Fibroblast of skin of right biceps (primary cell): ENCODE results near the gene MYO1A.
"Not testable (repeated sequence)": the region's sequence is repeated elsewhere in the genome, so short reads cannot be mapped to it uniquely, and the experiment has no call there.

Experiments
- DNase-seq: peaks from one replicate; pipeline ENCODE4 v3.0.0-alpha.2; 2013

MYO1A gene

DNA sequence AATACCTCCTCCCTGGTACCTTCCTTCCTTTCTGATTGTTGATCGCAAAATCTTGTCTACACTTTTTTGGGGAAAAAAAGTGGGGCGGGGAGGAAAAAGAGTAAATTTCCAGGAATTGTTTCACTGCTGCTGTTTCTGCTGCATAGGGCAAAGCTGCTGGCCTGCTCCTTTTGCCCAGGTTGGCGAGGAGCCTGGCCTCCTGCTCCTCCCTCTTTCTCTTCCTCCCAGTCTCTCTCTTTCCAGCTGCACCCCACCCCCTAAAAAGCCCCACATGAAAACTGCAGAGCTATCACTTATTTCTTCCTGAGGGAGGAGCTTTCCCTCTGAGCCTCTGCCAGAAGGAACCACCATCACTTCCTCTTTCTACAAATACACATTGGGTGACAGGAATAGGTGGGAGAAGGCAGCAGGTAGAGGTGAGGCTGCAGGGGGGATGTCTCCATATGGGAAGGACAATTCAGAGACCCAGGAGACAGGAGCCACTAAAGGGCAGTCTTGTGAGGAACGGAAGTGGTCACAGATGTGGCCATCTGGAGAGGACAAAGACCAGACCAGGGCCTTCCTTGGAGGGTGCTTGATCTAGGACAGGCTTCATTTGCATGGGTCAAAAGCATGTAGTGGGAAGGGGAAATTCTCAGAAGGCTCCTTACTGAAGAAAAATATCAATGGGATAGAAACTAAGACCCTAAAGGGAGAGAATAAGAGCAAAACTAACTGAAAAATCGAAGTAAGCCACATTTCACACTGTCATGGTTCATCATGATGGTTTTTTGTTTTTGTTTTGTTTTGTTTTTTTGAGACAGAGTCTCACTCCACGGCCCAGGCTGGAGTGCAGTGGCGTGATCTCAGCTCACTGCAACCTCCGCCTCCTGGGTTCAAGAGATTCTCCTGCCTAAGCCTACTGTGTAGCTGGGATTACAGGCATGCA is 58.3 kb downstream of the MYO1A start:
- DNase-seq: no peak

- DNase-seq: no peak
Measured at GRCh38 chr12:56990648-56991318, 59.1 kb downstream of the MYO1A start.

- peak; percentile 28 for DNase-seq
Measured at GRCh38 chr12:56989861-56990610, 59.9 kb downstream of the MYO1A start.

DNA sequence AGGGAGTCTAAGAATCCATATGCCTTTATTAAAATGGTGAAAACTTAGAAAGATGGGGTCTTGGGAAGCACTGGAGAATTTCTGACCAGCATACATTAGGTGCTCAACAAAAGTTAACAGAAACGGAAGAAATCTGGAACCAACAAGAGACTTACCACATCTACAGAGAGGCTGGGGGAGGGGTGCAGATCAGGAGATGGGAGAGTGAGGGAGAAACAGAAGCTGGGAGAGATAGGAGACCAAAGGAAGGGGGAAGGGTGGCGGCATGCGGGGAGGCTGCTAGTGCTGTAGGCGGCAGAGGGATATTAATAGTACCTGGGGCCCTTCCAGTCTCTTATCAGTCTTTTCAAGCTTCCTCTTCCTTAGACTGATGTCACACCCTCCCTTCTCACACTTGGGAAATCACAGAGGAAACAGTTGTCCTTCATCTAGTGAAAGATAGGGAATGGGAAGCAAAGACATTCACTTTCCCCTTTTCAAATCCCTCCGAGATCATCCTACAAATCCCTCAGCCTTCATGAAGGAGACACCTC is 61.7 kb downstream of the MYO1A start:
- DNase-seq: peak; percentile 26

DNA sequence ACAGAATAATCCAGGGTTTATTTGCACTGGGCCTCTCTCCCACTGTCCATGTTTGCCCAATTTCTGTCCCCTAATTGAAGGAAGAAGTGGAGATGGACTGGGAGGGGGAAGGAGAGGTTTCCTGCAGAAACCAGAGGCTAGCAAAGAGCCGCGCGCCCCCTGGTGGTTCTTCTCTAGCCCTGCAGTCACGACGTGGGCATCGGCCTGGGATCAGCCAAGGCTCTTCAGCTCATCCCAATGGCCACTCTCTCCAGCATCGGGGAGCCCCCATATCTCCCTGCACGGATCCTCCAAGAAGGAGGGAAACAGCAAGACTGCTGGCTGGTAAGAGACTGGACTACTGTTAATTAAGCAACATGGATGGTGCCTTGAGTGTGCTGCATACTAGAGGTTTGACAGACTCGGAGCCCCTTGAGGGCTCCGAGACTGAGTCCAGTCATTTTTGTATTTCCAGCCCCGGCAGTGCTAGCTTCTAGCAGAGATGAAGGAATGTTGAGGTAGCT is 62.3 kb downstream of the MYO1A start:
- DNase-seq: peak; percentile 70

GRCh38 chr12:56987011-56987410 is 62.9 kb downstream of the MYO1A start:
- DNase-seq: no peak

- peak; percentile 26 for DNase-seq
Measured at GRCh38 chr12:56985714-56986113, 64.2 kb downstream of the MYO1A start.

- DNase-seq: no peak
Measured at GRCh38 chr12:56983386-56983785, 66.5 kb downstream of the MYO1A start.

DNA sequence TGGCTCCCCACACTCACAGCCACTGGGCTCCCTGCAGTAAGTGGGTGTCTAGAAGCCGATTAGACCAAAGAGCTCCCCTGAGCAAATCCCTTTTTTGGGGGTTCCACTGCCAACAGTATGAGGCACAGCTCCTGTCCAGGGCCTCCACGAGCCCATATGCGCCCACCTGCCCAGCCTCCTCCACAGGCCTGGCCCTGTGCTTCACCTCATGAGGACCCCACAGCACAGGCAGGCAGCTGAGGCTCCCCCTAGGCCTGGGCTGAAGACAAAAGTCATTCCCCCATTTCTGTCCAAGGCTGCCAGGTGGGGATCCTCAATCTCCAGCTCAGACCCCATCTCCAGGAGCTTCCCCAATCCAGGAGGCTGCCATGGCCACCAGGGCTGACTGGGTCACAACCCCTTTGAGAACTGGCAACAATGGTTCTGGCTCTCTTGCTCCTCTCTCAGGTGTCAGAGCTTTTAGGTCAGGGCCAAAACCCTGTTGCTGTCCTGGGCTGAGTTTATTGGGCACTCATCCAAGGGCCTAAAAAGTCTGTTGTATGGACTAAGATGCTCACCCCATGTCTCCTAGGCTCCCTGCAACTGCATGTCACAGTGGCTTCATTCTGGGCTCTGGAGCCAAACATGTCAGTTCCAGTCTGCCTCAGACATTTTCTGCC is 67.2 kb downstream of the MYO1A start:
- not testable (repeated sequence) for DNase-seq

DNA sequence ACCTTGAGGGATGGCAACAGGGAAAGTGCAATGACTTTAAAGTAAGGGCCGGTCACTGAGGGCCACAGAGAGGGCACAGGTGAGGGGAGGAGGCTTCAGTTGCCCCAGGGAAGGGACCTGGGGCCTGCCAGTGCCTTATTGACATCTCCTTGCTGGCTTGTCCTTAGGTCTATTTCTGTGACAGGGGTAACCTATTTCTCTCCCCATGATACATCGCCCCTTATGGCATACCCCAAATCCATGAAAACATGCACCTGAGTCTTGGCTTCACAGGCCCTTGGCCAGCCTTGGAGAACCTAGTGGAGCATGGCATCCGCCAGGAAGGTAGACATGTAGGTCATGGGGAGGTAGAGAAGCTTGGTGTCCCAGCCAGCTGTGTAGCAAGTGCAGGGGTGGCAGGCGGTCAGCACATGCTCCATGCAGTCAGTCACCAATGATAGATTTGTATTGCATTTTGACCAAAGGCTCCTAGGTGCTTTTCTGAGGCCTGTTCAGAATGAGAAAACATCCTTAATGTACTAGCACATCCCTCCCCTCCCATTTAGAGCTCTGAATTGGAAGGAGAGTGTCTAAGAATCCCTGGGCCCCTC is 68.9 kb downstream of the MYO1A start:
- no peak for DNase-seq

DNA sequence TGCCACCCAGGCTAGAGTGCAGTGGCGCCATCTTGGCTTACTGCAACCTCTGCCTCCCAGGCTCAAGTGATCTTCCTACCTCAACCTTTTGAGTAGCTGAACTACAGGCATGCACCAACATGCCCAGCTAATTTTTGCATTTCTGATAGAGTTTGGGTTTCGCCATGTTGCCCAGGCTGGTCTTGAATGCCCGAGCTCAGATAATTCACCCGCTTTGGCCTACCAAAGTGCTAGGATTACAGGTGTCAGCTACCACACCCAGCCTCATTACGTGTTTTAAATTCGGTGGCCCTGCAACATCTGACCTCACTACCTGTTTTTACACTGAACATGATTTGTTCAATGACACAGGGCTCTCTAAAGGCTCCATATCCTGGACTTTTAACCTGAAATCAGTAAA is 69.7 kb downstream of the MYO1A start:
- no peak for DNase-seq

- no peak for DNase-seq
Measured at GRCh38 chr12:56979628-56980027, 70.3 kb downstream of the MYO1A start.
